RWPE1 (cell line): ENCODE measurements around the gene TBC1D19.
"Not testable (repeated sequence)": the region's sequence is repeated elsewhere in the genome, so short reads cannot be mapped to it uniquely, and the experiment has no call there.

Experiments used
- CTCF ChIA-PET: fragments of 350-600 bp; sonication (Branson Sonifier 250); formaldehyde crosslinking; extraction: SDS; loops from one replicate; lab custom pipeline; 2021; lab: Yijun Ruan, JAX
- POLR2A ChIA-PET: fragments of 400-600 bp; formaldehyde crosslinking; extraction: SDS; loops from one replicate; lab custom pipeline; 2020; ENCODE audit warnings: antibody characterized with exemption; ENCODE audit not compliant: low non-redundant PET; lab: Yijun Ruan, JAX
- DNase-seq: peaks from one replicate; pipeline ENCODE4 v3.0.0; 2012; ENCODE audit warnings: low spot score
- H3K27ac ChIP-seq: fragments of 450-650 bp; 2 replicates; pipeline ENCODE4 v1.5.1; 2017
- CTCF ChIP-seq: fragments of 450-650 bp; conservative IDR thresholded peaks from 2 replicates; pipeline ENCODE4 v1.5.1; 2017; ENCODE audit warnings: low read depth, mild to moderate bottlenecking

Gene TBC1D19

GRCh38 chr4:26632916-26633315 lies 49.0 kb downstream of the TBC1D19 start:
- TF ChIP-seq CTCF: no peak
- CTCF ChIA-PET: no interaction called here
- H3K27ac ChIP-seq: no peak overlapping the region

DNA sequence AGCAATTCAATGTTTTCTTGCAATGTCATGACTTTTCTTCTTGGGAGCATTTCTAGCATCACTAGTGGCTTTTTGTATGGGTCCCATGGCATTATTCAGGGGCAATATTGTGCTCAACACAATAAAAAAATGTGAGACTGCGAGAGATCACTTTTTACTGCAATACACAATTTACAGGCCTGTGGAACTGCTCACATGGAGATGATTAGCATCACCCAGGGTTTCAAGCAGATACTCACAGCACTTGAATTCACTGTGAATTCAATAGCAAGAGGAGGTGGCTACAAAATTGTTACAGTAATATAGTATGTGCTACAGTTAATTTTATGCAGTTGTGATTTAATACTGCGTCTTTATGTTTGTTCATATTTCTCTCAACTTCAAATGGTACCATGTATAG lies 50.4 kb downstream of the TBC1D19 start:
- H3K27ac ChIP-seq: no peak overlapping the region
- POLR2A ChIA-PET: no interaction called here
- DNase-seq: no peak
- no peak for TF ChIP-seq CTCF
- CTCF ChIA-PET: no interaction called here

More at GRCh38 chr4:26632916-26633315, 49.0 kb downstream of the TBC1D19 start:
- POLR2A ChIA-PET: no interaction called here
- no peak for DNase-seq

DNA sequence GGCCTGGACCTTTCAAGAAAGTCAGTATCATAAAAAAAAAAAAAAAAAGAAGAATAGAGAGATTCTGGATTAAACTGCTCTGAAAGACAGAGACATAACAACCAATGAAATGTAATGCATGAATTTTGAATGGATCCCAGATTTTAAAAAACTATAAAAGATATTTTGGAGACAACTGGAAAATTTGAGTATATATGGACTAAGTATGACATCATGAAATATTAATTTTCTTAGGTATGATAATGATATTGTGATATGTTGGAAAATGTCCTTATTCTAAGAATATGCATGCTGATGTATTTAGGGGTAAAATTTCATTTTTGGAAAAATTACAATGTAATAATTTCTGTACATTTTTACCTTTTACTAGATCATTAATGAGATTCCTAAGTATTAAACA lies 52.6 kb downstream of the TBC1D19 start:
- no peak for TF ChIP-seq CTCF
- POLR2A ChIA-PET: no interaction called here
- H3K27ac ChIP-seq: no peak overlapping the region
- no peak for DNase-seq
- CTCF ChIA-PET: no interaction called here

GRCh38 chr4:26640639-26641038 lies 56.8 kb downstream of the TBC1D19 start:
- POLR2A ChIA-PET, DNase-seq, H3K27ac ChIP-seq, CTCF ChIA-PET: not testable (repeated sequence)

DNA sequence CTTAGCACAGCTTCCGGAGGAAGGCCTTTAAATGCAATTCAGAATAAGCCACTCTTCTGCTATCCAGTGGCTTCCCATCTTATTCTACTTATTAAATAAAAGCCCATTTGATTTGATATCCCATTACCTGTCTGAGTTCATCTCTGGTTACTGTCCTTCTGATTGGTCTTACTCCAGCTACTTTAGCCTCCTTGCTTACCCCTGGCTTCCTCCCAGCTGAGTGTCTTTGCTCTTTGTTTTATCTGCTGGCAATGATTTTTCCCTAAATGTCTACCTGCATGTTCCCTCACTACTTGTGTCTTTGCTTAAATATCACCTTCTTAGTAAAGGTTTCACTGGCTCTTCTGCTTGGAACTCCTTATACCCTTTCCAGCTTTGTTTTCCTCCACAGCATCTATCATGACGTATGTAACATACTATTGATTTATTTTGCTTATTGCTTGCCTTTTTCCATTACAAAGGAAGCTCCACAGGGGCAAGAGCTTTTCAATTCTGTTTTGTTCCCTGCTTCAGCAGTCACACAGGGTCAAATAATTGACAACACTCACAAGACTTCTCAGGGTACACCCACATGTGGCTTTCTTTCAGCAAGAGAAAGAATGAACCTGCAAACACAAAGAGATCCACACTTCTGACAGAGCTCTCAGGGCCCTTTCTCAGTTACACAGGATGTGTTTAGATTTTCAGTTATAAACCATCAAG lies 63.8 kb downstream of the TBC1D19 start:
- ChIA-PET CTCF (interaction anchor here (0.9 kb wide), 1 partner anchor 216 kb away, joined by 3 read pairs; no protein-coding TSS in a partner anchor), POLR2A (no interaction called here)
- H3K27ac ChIP-seq: no peak overlapping the region
- no peak for TF ChIP-seq CTCF
- DNase-seq: no peak

DNA sequence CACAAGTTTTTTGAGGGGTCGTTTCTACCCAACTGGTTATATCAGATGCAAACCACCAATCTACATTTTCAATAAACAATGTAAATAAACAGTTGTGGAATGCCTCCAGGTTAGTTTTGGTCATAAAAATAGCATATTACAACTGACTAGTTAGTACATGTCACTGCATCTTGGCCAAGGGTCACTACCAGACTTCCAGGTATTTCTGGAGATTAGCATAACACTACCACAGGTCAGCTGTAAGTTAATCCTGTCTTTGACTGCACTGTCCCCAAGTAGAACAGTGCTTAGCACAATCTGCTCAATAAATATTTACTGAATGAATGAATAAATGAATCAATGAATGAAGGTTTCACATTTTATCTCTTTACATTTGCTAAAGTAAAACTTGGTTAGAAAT lies 64.4 kb downstream of the TBC1D19 start:
- TF ChIP-seq CTCF: no peak
- CTCF ChIA-PET: interaction anchor here (0.9 kb wide), 1 partner anchor 217 kb away, joined by 3 read pairs; no protein-coding TSS in a partner anchor
- no peak for DNase-seq
- no peak overlapping the region for H3K27ac ChIP-seq
- POLR2A ChIA-PET: no interaction called here

- no peak overlapping the region for H3K27ac ChIP-seq
- ChIA-PET POLR2A (no interaction called here), CTCF (no interaction called here)
- no peak for DNase-seq
- no peak for TF ChIP-seq CTCF
These were observed 76.4 kb downstream of the TBC1D19 start for GRCh38 chr4:26660261-26660660.
